ENCODE data around the gene IGSF3.

The IGSF3 gene

DNA sequence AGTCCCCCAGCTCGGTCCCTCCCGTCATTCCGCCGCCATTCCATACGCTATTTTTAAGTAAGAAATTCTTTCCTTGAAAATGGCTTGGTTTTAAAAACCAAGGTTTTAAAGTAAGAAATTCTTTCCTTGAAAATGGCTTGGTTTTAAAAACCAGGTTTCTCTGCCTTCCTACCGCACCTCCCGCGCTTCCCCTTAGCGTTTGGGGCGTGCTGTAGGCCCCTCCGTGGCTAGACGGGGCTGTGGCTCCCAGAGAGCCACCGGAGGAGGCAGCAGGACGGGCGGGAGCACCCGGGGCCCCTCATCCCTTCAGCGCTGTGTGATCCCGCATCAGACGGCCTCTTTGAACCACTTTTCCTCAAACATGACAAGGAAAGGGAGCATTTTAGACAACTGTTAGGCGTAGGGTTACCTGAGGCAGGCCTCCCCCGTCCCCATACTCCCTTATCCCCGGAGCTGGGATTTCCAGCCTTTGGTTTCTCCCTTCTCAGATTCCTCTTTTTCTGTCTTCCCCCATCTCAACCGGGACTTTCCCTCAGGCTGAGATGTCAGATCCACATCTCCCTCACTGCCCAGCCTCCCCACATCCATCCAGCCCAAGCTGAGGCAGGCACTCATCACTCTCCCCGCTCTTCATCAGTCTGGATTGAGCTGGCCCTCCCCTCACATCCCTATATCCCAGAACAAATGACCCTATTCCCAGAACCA, 96.2 kb downstream of the IGSF3 start:
- TF ChIP-seq, protein P1, sequence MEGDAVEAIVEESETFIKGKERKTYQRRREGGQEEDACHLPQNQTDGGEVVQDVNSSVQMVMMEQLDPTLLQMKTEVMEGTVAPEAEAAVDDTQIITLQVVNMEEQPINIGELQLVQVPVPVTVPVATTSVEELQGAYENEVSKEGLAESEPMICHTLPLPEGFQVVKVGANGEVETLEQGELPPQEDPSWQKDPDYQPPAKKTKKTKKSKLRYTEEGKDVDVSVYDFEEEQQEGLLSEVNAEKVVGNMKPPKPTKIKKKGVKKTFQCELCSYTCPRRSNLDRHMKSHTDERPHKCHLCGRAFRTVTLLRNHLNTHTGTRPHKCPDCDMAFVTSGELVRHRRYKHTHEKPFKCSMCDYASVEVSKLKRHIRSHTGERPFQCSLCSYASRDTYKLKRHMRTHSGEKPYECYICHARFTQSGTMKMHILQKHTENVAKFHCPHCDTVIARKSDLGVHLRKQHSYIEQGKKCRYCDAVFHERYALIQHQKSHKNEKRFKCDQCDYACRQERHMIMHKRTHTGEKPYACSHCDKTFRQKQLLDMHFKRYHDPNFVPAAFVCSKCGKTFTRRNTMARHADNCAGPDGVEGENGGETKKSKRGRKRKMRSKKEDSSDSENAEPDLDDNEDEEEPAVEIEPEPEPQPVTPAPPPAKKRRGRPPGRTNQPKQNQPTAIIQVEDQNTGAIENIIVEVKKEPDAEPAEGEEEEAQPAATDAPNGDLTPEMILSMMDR (conservative IDR thresholded peaks at IDR 0.05; ENCODE audit: low read depth, low read length): no peak
- H3K4me3 ChIP-seq (IDR thresholded peaks at IDR 0.05; ENCODE audit: insufficient read depth, low read depth, low read length): peak overlapping the region; percentile 12
- peaks cover 52% of the 10 kb centered on the region for H3K4me1 ChIP-seq (ENCODE audit: low read depth, poor library complexity, severe bottlenecking)
- no peaks in the 10 kb centered on the region for H3K27me3 ChIP-seq (ENCODE audit: insufficient read depth, low read depth)
- H3K36me3 ChIP-seq (ENCODE audit: insufficient read depth): no peaks in the 10 kb centered on the region
- peak overlapping the region; percentile 85; the same call in 1 of the 2 replicates for H3K27ac ChIP-seq
- H4K20me1 ChIP-seq (ENCODE audit: insufficient read depth): no peaks in the 10 kb centered on the region
- peak overlapping the region; percentile 93 for H2AFZ ChIP-seq (ENCODE audit: low read depth)
- peak overlapping the region; percentile 90; the same call in 1 of the 2 replicates for H3K9ac ChIP-seq
- peak overlapping the region; percentile 66 for H3K4me2 ChIP-seq
- peaks cover 11% of the 10 kb centered on the region; the same call in 1 of the 2 replicates for H3K79me2 ChIP-seq (ENCODE audit: insufficient read depth, low read depth)

DNA sequence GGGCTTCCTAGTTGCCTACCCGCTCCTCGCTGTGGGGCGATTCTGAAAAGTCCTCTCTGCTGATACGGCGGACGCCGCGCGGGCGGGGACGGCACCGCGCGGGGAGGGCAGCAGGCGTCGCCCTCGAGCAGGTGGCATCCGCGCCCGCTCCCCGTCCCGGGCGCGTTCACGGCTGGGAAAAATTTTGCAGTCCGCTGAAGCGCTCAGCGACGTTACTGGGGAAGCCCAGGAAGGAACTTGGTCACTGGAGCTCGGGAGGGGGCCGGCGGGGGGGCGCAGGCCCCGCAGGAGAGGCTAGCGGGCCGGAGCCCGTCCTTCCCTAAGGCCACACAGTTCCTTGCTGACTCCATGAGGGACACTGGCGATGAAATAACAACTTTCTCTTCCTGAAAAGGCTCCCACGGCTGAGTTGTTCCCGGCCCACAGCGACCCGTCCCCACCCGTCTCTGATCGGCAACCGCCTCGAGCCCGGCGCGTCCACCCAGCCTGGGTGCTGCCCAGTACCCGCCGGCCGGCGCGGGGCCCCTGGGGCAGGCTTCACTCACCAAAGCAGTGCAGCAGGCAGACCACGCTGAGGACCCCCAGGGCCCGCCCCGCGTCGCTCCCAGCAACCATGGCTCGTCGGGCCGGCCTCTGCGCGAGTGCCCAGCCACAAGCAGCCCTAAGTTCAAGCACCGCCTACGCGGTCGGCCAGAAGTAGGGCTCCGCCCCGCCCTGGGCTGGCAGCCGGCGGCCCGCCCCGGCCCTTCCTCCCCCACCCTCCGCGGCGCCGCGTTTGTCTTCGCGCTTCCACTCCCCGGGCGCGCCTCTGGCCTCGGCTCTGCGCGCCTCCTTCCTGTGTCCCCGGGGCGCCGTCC, 96.9 kb downstream of the IGSF3 start, which contains the start of gene CD58:
Gene CD58 (minus strand): TSS at position 669 of the 857 bp plus-strand sequence. CDS start 54 bp downstream, at position 615.
- Histone ChIP-seq H2AFZ (ENCODE audit: low read depth) (peak within 1 kb of the TSS; percentile 93), H3K79me2 (ENCODE audit: insufficient read depth, low read depth) (peaks cover 18% of the 10 kb centered on the region; the same call in 1 of the 2 replicates)

DNA sequence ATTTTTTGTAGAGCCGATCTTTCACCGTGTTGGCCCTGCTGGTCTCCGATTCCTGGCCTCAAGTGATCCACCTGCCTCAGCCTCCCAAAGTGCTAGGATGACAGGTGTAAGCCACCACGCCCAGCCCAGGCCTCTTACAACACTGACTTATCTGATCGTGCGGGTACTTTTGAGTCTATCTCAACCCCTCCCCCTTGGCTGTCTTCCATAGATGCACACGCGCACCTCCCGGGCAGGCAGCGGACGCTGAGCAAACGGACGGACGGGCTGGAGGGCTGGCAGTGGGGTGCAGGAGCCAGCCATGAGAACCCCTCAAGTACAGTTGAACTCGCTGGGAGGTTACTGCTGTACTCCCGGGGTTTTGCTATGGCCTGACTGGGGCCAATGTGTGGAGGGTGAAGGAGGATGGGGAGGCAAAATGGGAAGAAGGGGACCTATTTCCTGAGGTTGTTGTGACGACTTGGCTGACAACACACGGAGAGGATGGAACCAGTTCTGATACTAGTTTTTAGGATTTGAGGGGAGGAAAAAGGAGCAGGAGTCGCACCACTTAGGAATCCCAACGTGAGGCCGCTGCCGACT, 97.7 kb downstream of the IGSF3 start:
- Histone ChIP-seq H3K4me1 (ENCODE audit: low read depth, poor library complexity, severe bottlenecking) (peaks cover 55% of the 10 kb centered on the region), H3K4me2 (peak overlapping the region; percentile 51), H3K27ac (peak overlapping the region; percentile 85; the same call in 1 of the 2 replicates), H3K27me3 (ENCODE audit: insufficient read depth, low read depth) (no peaks in the 10 kb centered on the region), H3K9ac (peak overlapping the region; percentile 90; the same call in 1 of the 2 replicates), H2AFZ (ENCODE audit: low read depth) (0 out of 2 replicates have a peak overlapping the region, but pooled peaks have one; percentile 22), H3K4me3 (IDR thresholded peaks at IDR 0.05; ENCODE audit: insufficient read depth, low read depth, low read length) (no peak overlapping the region), H3K36me3 (ENCODE audit: insufficient read depth) (no peaks in the 10 kb centered on the region), H3K79me2 (ENCODE audit: insufficient read depth, low read depth) (peaks cover 26% of the 10 kb centered on the region; the same call in 1 of the 2 replicates), H4K20me1 (ENCODE audit: insufficient read depth) (no peaks in the 10 kb centered on the region)
- TF ChIP-seq, protein P1 (conservative IDR thresholded peaks at IDR 0.05; ENCODE audit: low read depth, low read length): no peak

More for the DNA sequence above, 96.9 kb downstream of the IGSF3 start, which contains the start of gene CD58:
- Histone ChIP-seq H3K27me3 (ENCODE audit: insufficient read depth, low read depth) (no peaks in the 10 kb centered on the region), H3K9ac (peak within 1 kb of the TSS; percentile 90), H3K4me2 (peak within 1 kb of the TSS; percentile 66), H3K27ac (peak within 1 kb of the TSS; percentile 85), H3K4me1 (ENCODE audit: low read depth, poor library complexity, severe bottlenecking) (peaks cover 57% of the 10 kb centered on the region), H3K4me3 (IDR thresholded peaks at IDR 0.05; ENCODE audit: insufficient read depth, low read depth, low read length) (peak within 1 kb of the TSS; percentile 12), H3K36me3 (ENCODE audit: insufficient read depth) (no peaks in the 10 kb centered on the region), H4K20me1 (ENCODE audit: insufficient read depth) (no peaks in the 10 kb centered on the region)
- TF ChIP-seq, protein P1 (conservative IDR thresholded peaks at IDR 0.05; ENCODE audit: low read depth, low read length): peak; percentile 65

DNA sequence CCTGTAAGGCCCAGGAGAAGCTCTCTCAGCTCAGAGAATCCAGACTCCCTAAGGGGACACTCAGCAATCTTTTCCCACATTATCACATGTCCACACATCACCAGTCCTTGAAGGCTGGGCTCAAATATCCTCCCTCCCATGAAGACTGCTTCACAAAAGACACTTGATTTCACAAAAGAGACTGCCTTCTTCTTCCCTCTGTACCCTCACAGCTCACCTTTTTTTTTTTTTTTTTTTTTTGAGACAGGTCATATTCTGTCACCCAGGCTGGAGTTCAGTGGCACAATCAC, 98.2 kb downstream of the IGSF3 start:
- H4K20me1 ChIP-seq (ENCODE audit: insufficient read depth): no peaks in the 10 kb centered on the region
- no peaks in the 10 kb centered on the region for H3K27me3 ChIP-seq (ENCODE audit: insufficient read depth, low read depth)
- no peak overlapping the region for H3K9ac ChIP-seq
- H3K4me1 ChIP-seq (ENCODE audit: low read depth, poor library complexity, severe bottlenecking): peaks cover 50% of the 10 kb centered on the region
- H3K79me2 ChIP-seq (ENCODE audit: insufficient read depth, low read depth): peaks cover 29% of the 10 kb centered on the region; the same call in 1 of the 2 replicates
- no peak overlapping the region for H3K4me3 ChIP-seq (IDR thresholded peaks at IDR 0.05; ENCODE audit: insufficient read depth, low read depth, low read length)
- no peaks in the 10 kb centered on the region for H3K36me3 ChIP-seq (ENCODE audit: insufficient read depth)
- TF ChIP-seq, protein P1 (conservative IDR thresholded peaks at IDR 0.05; ENCODE audit: low read depth, low read length): no peak
- no peak overlapping the region for H2AFZ ChIP-seq (ENCODE audit: low read depth)
- H3K27ac ChIP-seq: no peak overlapping the region; the same call in 1 of the 2 replicates
- peak overlapping the region; percentile 56; the same call in 1 of the 2 replicates for H3K4me2 ChIP-seq

Measured in KMS-11 (cell line).